Heart left ventricle (tissue), 16 donors: Measurements from ENCODE around the gene C14orf132. TPM values are rescaled to one million over a fixed set of nuclear protein-coding genes. Genes with fewer than 3 reads are reported as not detected.
"Not testable (repeated sequence)": the region's sequence is repeated elsewhere in the genome, so short reads cannot be mapped to it uniquely, and the experiment has no call there.

Experiments used
- ATAC-seq, 4 donors: fragments of 200-7000 bp; cut with Tn5 transposase; one replicate each; pipeline ENCODE4 v1.9.1; 2020 to 2022; ENCODE audit warnings: moderate library complexity in 4 of 4, mild to moderate bottlenecking in 3 of 4, moderate number of reproducible peaks in 1 of 4
- DNase-seq, 5 donors: peaks; one replicate each; pipeline ENCODE4 v3.0.0-alpha.2; 2020
- H3K27ac ChIP-seq, 12 donors: fragments of 200-600 bp; sonication (generic) in 4 of 12; one replicate each; pipeline versions ENCODE4 v1.5.0 to v1.8.0; 2016 to 2022; ENCODE audit warnings: mild to moderate bottlenecking in 2 of 12
- H3K27me3 ChIP-seq, 9 donors: fragments of 200-600 bp; sonication (generic) in 2 of 9; one replicate each; pipeline versions ENCODE4 v1.5.1 to v1.8.0; 2016 to 2022; ENCODE audit warnings: mild to moderate bottlenecking in 3 of 9
- H3K36me3 ChIP-seq, 9 donors: fragments of 200-600 bp; sonication (generic) in 2 of 9; one replicate each; pipeline versions ENCODE4 v1.5.0 to v1.8.0; 2018 to 2022; ENCODE audit warnings: mild to moderate bottlenecking in 2 of 9
- H3K4me1 ChIP-seq, 12 donors: fragments of 200-600 bp; sonication (generic) in 4 of 12; one replicate each; pipeline versions ENCODE4 v1.5.0 to v1.8.0; 2016 to 2022; ENCODE audit warnings: mild to moderate bottlenecking in 3 of 12
- H3K4me3 ChIP-seq, 12 donors: fragments of 200-600 bp; sonication (generic) in 4 of 12; one replicate each; pipeline versions ENCODE4 v1.5.0 to v1.8.0; 2017 to 2022; ENCODE audit warnings: mild to moderate bottlenecking in 9 of 12, moderate library complexity in 4 of 12
- H3K9me3 ChIP-seq, 12 donors: fragments of 200-600 bp; sonication (generic) in 4 of 12; one replicate each; pipeline versions ENCODE4 v1.5.0 to v1.8.0; 2016 to 2022; ENCODE audit warnings: mild to moderate bottlenecking in 1 of 12
- POLR2A ChIP-seq, 2 donors: fragments of 450-650 bp; IDR thresholded peaks; one replicate each; pipeline ENCODE4 v1.6.1; 2017; ENCODE audit warnings: antibody characterized with exemption in 2 of 2, mild to moderate bottlenecking in 2 of 2, moderate library complexity in 2 of 2
- WGBS, 4 donors: extraction: QIAGEN DNeasy Blood & Tissue Kit in 2 of 4; methylation state at CpG; one replicate each; pipeline versions ENCODE4 v1.1.5 to v1.1.7; 2013 to 2018; 5-methylcytosine and 5-hydroxymethylcytosine counted together
- intact Hi-C, 10 donors: fragments of 100-400 bp; cut with DNase I; formaldehyde crosslinking; loops; one replicate each; pipeline versions ENCODE4 v1.11.1 to v1.14.2; 2022
- polyA plus RNA-seq, 2 donors: library from polyadenylated mRNA; stranded (reverse); fragments of 200-250 nt; gene quantifications; one replicate each; pipeline ENCODE4 v1.2.3, GENCODE V29; 2013
- total RNA-seq, 9 donors: library from RNA; depleted of rRNA in 2 of 9; stranded (reverse); fragments of >200 nt in 2 of 9; fragmentation: NEBNext Ultra II Directional in 3 of 9; extraction: Animal tissue kit (Norgen Biotek cat#: 25700) in 3 of 9; gene quantifications; one replicate each; pipeline versions ENCODE4 v1.1.0 to v1.2.4, GENCODE V29; 2016 to 2023
- TF ChIP-seq, protein P1 (sequence below), 12 donors: fragments of 200-600 bp; sonication (generic) in 4 of 12; IDR thresholded peaks; one replicate each; pipeline versions ENCODE4 v1.5.0 to v1.8.0; 2018 to 2022; ENCODE audit warnings: antibody characterized with exemption in 12 of 12, mild to moderate bottlenecking in 5 of 12
- donor health status: ischemic (EF 13 %, LVEDD 7.1; RV severe dilation, severe dysfunction).
- donor health status: healthy with polysubstance abuse.
- donor health status: DM: no; HTN: yes; CAD: no.
- donor health status: DM: no; HTN: no; CAD: no.
- donor health status: ischemic (EF 25% LVEDD 6.9; RV normal size, moderate dysfunction).
- donor health status: ischemic (EF 25% LVEDD 5.7; RV mildly dilated, moderate dysfunction).
- donor health status: healthy.
- donor health status: DM: yes; HTN: yes; CAD: no.
- donor health status: ischemic (EF 35%, LVEDD 5.7; RV mildly dilated, moderate dysfunction).
- donor health status: nonischemic (EF 11% LVEDD 7.7; RV severe dilation, severe dysfunction).
- donor health status: DM: yes; HTN: yes; CAD: no.
- donor health status: PGD.
- donor health status: ischemic (EF 29% LVEDD 5.4; RV normal size, mild dysfunction).
- donor health status: nonischemic (EF 23%, LVEDD 6.1; RV moderate dilation, normal function).

C14orf132 gene
- total and polyA plus RNA-seq, 11 donors, result 0.76 to 14.9 (median 1.8) TPM

DNA sequence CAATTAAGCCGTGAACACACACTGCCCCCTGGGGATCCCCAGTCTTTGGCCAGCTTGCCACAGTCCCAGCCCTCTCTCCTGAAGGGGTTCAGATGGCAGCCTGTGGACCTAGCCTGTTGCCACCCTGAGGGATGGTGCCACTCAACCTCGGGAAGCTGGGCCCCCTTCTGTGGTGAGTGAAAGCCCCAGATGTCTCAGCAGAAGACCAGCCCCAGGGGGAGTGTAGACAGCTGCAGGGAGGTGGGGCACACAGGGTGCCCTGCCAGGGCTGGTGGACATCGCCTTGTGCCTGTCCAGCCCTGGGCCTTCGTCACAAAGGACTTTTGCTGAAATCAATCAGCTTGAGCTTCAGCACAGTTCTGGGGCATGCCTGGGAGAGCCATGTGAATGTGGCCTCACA, 32.4 kb downstream of the C14orf132 start:
- intact Hi-C loops, result no loop called here
- WGBS, 4 donors, result 72 to 92% (median 85%) methylated on average over 2 to 4 of the region's 4 CpGs

DNA sequence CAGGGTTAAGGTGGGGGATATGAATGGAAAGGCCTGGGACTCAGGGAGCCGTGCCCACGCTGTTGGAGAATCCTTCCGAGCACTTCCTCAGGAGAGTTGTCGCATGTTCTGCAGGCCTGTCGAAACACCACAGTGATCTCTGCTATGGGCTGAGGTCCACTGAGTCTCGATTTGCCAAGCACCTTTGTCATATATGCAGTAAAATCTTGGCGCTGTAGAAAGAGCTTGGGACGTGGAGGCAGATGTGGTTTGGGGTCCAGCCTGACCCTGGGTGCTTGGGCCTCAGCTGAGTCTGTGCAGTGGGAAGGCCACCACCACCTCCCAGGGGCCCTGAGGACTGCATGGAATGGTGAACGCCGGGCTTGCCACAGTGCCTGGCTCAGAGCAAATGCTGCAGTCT, 32.9 kb downstream of the C14orf132 start:
- DNase-seq (no peak), ATAC-seq (no peak)
- Histone ChIP-seq H3K4me1 (no peaks in the 10 kb centered on the region), H3K9me3 (peaks cover 0 to 9% (median 0%) of the 10 kb centered on the region in 12 donors), H3K4me3 (no peak overlapping the region), H3K27me3 (no peaks in the 10 kb centered on the region), H3K27ac (no peak overlapping the region), H3K36me3 (no peaks in the 10 kb centered on the region)
- intact Hi-C loops, result no loop called here
- TF ChIP-seq, protein P1, sequence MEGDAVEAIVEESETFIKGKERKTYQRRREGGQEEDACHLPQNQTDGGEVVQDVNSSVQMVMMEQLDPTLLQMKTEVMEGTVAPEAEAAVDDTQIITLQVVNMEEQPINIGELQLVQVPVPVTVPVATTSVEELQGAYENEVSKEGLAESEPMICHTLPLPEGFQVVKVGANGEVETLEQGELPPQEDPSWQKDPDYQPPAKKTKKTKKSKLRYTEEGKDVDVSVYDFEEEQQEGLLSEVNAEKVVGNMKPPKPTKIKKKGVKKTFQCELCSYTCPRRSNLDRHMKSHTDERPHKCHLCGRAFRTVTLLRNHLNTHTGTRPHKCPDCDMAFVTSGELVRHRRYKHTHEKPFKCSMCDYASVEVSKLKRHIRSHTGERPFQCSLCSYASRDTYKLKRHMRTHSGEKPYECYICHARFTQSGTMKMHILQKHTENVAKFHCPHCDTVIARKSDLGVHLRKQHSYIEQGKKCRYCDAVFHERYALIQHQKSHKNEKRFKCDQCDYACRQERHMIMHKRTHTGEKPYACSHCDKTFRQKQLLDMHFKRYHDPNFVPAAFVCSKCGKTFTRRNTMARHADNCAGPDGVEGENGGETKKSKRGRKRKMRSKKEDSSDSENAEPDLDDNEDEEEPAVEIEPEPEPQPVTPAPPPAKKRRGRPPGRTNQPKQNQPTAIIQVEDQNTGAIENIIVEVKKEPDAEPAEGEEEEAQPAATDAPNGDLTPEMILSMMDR (IDR thresholded peaks at IDR 0.05), result no peak
- WGBS, 4 donors, result 93 to 98% (median 95%) methylated on average over 10 of the region's 10 CpGs

More for the DNA sequence above, 32.4 kb downstream of the C14orf132 start:
- Histone ChIP-seq H3K27me3 (no peaks in the 10 kb centered on the region), H3K36me3 (no peaks in the 10 kb centered on the region), H3K27ac (no peak overlapping the region), H3K4me3 (no peak overlapping the region), H3K4me1 (no peaks in the 10 kb centered on the region), H3K9me3 (peaks cover 0 to 9% (median 0%) of the 10 kb centered on the region in 12 donors)
- ATAC-seq (no peak), DNase-seq (no peak)
- TF ChIP-seq, protein P1 (IDR thresholded peaks at IDR 0.05), result no peak
- no peak for TF ChIP-seq POLR2A (IDR thresholded peaks at IDR 0.05)

DNA sequence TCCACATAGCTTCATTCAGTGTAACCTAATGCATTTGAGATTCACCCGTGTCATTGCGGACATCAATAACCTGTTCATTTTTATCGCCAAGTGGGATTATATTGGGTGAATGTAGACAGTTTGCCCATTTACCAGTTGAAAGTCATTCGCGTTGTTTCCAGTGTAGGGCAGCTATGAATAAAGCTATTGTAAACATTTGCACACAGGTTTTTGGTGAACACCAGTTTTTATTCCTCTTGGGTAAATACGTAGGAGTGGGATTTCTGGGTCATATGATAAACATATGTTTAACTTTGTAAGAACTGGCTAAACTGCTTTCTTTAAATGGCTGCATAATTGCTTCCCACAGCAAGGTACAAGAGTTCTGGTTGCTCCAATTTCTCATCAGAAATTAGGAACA, 33.6 kb downstream of the C14orf132 start:
- Histone ChIP-seq H3K4me3 (no peak overlapping the region), H3K36me3 (no peaks in the 10 kb centered on the region), H3K27ac (no peak overlapping the region), H3K9me3 (peaks cover 0 to 9% (median 0%) of the 10 kb centered on the region in 12 donors), H3K4me1 (no peaks in the 10 kb centered on the region), H3K27me3 (no peaks in the 10 kb centered on the region)
- ATAC-seq (no peak), DNase-seq (no peak)
- TF ChIP-seq, protein P1 (IDR thresholded peaks at IDR 0.05), result no peak
- no peak for TF ChIP-seq POLR2A (IDR thresholded peaks at IDR 0.05)
- WGBS, 4 donors, result 82 to 96% (median 90%) methylated on average over 6 of the region's 6 CpGs
- intact Hi-C loops, result no loop called here

DNA sequence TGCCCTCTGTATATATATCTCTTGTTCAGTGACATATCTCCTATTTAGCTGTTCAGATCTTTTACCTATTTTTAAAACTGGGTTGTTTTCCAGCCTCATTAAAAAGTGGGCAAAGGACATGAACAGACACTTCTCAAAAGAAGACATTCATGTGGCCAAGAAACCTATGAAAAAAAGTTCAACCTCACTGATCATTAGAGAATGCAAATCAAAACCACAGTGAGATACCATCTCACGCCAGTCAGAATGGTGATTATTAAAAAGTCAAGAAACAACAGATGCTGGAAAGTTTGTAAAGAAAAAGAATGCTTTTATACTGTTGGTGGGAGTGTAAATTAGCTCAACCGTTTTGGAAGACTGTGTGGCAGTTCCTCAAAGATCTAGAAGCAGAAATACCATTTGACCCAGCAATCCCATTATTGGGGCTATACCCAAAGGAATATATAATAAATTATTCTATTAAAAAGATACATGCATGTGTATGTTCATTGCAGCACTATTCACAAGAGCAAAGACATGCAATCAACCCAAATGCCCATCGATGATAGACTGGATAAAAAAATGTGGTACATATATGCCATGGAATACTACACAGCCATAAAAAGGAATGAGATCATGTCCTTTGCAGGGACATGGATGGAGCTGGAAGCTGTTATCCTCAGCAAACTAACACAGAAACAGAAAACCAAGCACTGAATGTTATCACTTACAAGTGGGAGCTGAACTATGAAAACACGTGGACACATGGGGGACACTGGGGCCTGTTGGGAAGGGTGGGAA, 34.3 kb downstream of the C14orf132 start:
- WGBS, 4 donors, result 63 to 91% (median 82%) methylated on average over 4 of the region's 4 CpGs
- H3K27ac ChIP-seq, H3K4me1 ChIP-seq, H3K36me3 ChIP-seq, H3K4me3 ChIP-seq, DNase-seq, intact Hi-C loops, ATAC-seq, H3K27me3 ChIP-seq, H3K9me3 ChIP-seq: not testable (repeated sequence)
